H9 (cell line): ENCODE measurements around the gene ZBTB20. TPM values are rescaled to one million over a fixed set of nuclear protein-coding genes. Genes with fewer than 3 reads are reported as not detected.

Source experiments
- DNase-seq: peaks from one replicate; pipeline ENCODE4 v3.0.0-alpha.2; 2017
- H2AFZ ChIP-seq: one replicate; pipeline ENCODE4 v1.6.1; 2013; ENCODE audit warnings: mild to moderate bottlenecking, low read length, control low read depth, moderate library complexity
- H2AK5ac ChIP-seq: 2 replicates; pipeline ENCODE4 v1.6.1; 2013; ENCODE audit warnings: low read length, control low read depth, mixed read lengths; ENCODE audit not compliant: insufficient read length
- H2BK120ac ChIP-seq: one replicate; pipeline ENCODE4 v1.6.1; 2013; ENCODE audit warnings: low read depth, mild to moderate bottlenecking, low read length, control low read depth, inconsistent platforms; ENCODE audit not compliant: poor library complexity, severe bottlenecking
- H2BK12ac ChIP-seq: 2 replicates; pipeline ENCODE4 v1.6.1; 2013; ENCODE audit warnings: low read length, control low read depth, mixed read lengths, low read depth; ENCODE audit not compliant: insufficient read length
- H2BK15ac ChIP-seq: 2 replicates; pipeline ENCODE4 v1.6.1; 2013; ENCODE audit warnings: low read depth, low read length, control low read depth
- H2BK20ac ChIP-seq: one replicate; pipeline ENCODE4 v1.6.1; 2013; ENCODE audit warnings: low read depth, mild to moderate bottlenecking, low read length, control low read depth, inconsistent platforms; ENCODE audit not compliant: poor library complexity, severe bottlenecking
- H2BK5ac ChIP-seq: 2 replicates; pipeline ENCODE4 v1.6.1; 2013; ENCODE audit warnings: low read length, control low read depth, mixed read lengths; ENCODE audit not compliant: insufficient read length
- H3K14ac ChIP-seq: 2 replicates; pipeline ENCODE4 v1.6.1; 2013; ENCODE audit warnings: low read length, control low read depth; ENCODE audit not compliant: insufficient read depth
- H3K18ac ChIP-seq: 2 replicates; pipeline ENCODE4 v1.6.1; 2013; ENCODE audit warnings: low read depth, mild to moderate bottlenecking, mixed read lengths, low read length, control low read depth; ENCODE audit not compliant: insufficient read length
- H3K23ac ChIP-seq: 2 replicates; pipeline ENCODE4 v1.6.1; 2013; ENCODE audit warnings: low read length, control low read depth, mixed read lengths, low read depth; ENCODE audit not compliant: insufficient read length
- H3K23me2 ChIP-seq: 2 replicates; pipeline ENCODE4 v1.6.1; 2013; ENCODE audit warnings: low read depth, mild to moderate bottlenecking, mixed read lengths, low read length, control low read depth; ENCODE audit not compliant: insufficient read length, poor library complexity, severe bottlenecking
- H3K27ac ChIP-seq: 2 replicates; pipeline ENCODE4 v1.5.1; 2013; ENCODE audit warnings: low read length, control low read depth, mixed read lengths, low read depth; ENCODE audit not compliant: insufficient read length
- H3K27me3 ChIP-seq: 2 replicates; pipeline ENCODE4 v1.6.1; 2013; ENCODE audit warnings: low read length, control low read depth, inconsistent platforms; ENCODE audit not compliant: insufficient read depth
- H3K4ac ChIP-seq: 2 replicates; pipeline ENCODE4 v1.6.1; 2013; ENCODE audit warnings: low read depth, mild to moderate bottlenecking, control low read depth, inconsistent platforms, low read length, moderate library complexity
- H3K4me1 ChIP-seq: 2 replicates; pipeline ENCODE4 v1.6.1; 2013; ENCODE audit warnings: low read length, control low read depth, inconsistent platforms; ENCODE audit not compliant: insufficient read depth
- H3K4me2 ChIP-seq: 2 replicates; pipeline ENCODE4 v1.6.1; 2013; ENCODE audit warnings: low read length, control low read depth, mixed read lengths; ENCODE audit not compliant: insufficient read length, insufficient read depth
- H3K56ac ChIP-seq: 2 replicates; pipeline ENCODE4 v1.6.1; 2013; ENCODE audit warnings: low read depth, mild to moderate bottlenecking, mixed read lengths, low read length, control low read depth; ENCODE audit not compliant: insufficient read length
- H3K79me1 ChIP-seq: 2 replicates; pipeline ENCODE4 v1.6.1; 2013; ENCODE audit warnings: low read depth, mild to moderate bottlenecking, moderate library complexity, low read length, control low read depth, inconsistent platforms; ENCODE audit not compliant: insufficient read depth, poor library complexity, severe bottlenecking
- H3K79me2 ChIP-seq: 2 replicates; pipeline ENCODE4 v1.6.1; 2013; ENCODE audit warnings: low read length, control low read depth, inconsistent platforms; ENCODE audit not compliant: insufficient read depth
- H3K9ac ChIP-seq: 2 replicates; pipeline ENCODE4 v1.6.1; 2013; ENCODE audit warnings: low read length, control low read depth, mixed read lengths; ENCODE audit not compliant: insufficient read length; ENCODE audit errors: extremely low read depth
- H3K9me3 ChIP-seq: one replicate; pipeline ENCODE4 v1.6.1; 2013; ENCODE audit warnings: low read depth, low read length, inconsistent platforms; ENCODE audit not compliant: control insufficient read depth
- H3T11ph ChIP-seq: one replicate; pipeline ENCODE4 v1.6.1; 2013; ENCODE audit warnings: mild to moderate bottlenecking, low read length, control low read depth, inconsistent platforms
- H4K20me1 ChIP-seq: one replicate; pipeline ENCODE4 v1.6.1; 2013; ENCODE audit not compliant: control insufficient read depth, insufficient read length, insufficient read depth
- H4K5ac ChIP-seq: 2 replicates; pipeline ENCODE4 v1.6.1; 2013; ENCODE audit warnings: low read depth, mild to moderate bottlenecking, mixed read lengths, low read length, control low read depth; ENCODE audit not compliant: insufficient read length
- H4K8ac ChIP-seq: replicated peaks from 2 replicates; pipeline ENCODE4 v1.6.1; 2013; ENCODE audit warnings: low read length, control low read depth, mixed read lengths, low read depth; ENCODE audit not compliant: insufficient read length
- H4K91ac ChIP-seq: 2 replicates; pipeline ENCODE4 v1.6.1; 2013; ENCODE audit warnings: low read depth, mild to moderate bottlenecking, moderate library complexity, mixed read lengths, low read length, control low read depth; ENCODE audit not compliant: insufficient read length
- H3K27ac Mint-ChIP-seq, 3 experiments: 2 replicates in 2 of 3; 3 replicates in 1 of 3; pipeline ENCODE4 v1.8.0; 2020 to 2021; ENCODE audit warnings: mixed read lengths in 3 of 3, mild to moderate bottlenecking in 1 of 3, moderate library complexity in 1 of 3
- H3K27me3 Mint-ChIP-seq: 2 replicates; pipeline ENCODE4 v1.8.0; 2021; ENCODE audit warnings: low read depth, mild to moderate bottlenecking, moderate library complexity, mixed read lengths
- H3K36me3 Mint-ChIP-seq, 3 experiments: 2 replicates in 2 of 3; 3 replicates in 1 of 3; pipeline ENCODE4 v1.8.0; 2020 to 2021; ENCODE audit warnings: low read depth in 3 of 3, mixed read lengths in 3 of 3; ENCODE audit not compliant: insufficient read depth in 1 of 3
- H3K4me1 Mint-ChIP-seq, 2 experiments: 2 replicates each; pipeline ENCODE4 v1.8.0; 2020; ENCODE audit warnings: mixed read lengths in 2 of 2
- H3K4me3 Mint-ChIP-seq, 2 experiments: 2 replicates in 1 of 2; 3 replicates in 1 of 2; pipeline ENCODE4 v1.8.0; 2020 to 2021; ENCODE audit warnings: mild to moderate bottlenecking in 2 of 2, mixed read lengths in 2 of 2, moderate library complexity in 1 of 2
- H3K9me3 Mint-ChIP-seq, 2 experiments: 2 replicates in 1 of 2; 3 replicates in 1 of 2; pipeline ENCODE4 v1.8.0; 2020; ENCODE audit warnings: mild to moderate bottlenecking in 2 of 2, mixed read lengths in 2 of 2, moderate library complexity in 1 of 2
- WGBS: extraction: QIAGEN DNeasy Blood & Tissue Kit; methylation state at CpG from one replicate; pipeline ENCODE4 v1.1.7; 2013; ENCODE audit warnings: missing lambda C conversion rate, low lambda C conversion rate, mixed read lengths; ENCODE audit not compliant: insufficient read length; ENCODE audit errors: extremely low coverage; 5-methylcytosine and 5-hydroxymethylcytosine counted together
- total RNA-seq: library from RNA; stranded (reverse); gene quantifications from 2 replicates; pipeline ENCODE4 v1.2.1, GENCODE V29; 2021
- TF ChIP-seq, protein P1 (sequence below): fragments of 200-600 bp; sonication (generic); conservative IDR thresholded peaks from 3 replicates; pipeline ENCODE4 v1.8.0; 2021; ENCODE audit warnings: antibody characterized with exemption, mild to moderate bottlenecking

ZBTB20 gene
- total RNA-seq, 1 experiment from 2014 or later = 0.70 TPM

DNA sequence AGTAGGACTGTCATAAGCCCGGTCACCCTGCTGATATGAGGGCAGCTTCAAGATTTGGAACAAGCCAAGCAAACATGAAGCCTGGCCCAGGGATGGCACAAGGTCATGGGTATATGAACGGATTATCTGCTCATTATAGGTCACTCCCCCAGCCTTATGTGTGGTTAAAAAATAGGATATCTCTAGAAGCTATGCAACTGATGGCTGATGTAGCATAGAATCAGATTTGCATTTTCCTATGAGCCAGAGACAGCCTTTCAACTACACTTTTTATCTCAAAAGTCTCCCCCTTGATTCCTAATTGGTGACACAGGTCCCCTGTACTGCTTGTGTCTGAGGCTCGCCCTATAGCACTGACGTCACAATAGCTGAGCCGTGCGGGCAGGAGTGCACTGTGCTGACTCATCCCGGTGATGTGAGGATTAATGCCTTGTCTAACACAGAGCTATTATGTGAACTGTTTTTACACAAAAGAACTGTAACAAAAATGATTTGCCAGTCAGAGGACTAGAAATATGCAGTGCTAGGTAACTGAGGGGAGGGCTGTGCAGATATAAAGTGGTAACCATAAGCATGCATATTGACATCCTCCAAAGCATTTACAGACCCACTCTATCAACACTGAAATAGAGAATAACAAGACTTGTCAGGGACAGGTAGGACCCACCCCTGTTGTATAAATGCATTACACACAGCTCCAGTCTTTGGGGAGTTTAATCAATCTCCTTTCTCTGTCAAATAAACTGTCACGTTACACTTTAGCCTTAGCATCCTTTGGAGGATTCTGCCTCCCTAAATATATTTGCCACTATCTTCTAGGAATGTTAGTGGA, 648.3 kb downstream of the ZBTB20 start:
- WGBS = no CpG with 5 or more reads among the region's 8 CpGs
- H3K27ac Mint-ChIP-seq = no peak overlapping the region
- H3K4ac ChIP-seq = no peak overlapping the region

More for the DNA sequence above, 648.3 kb downstream of the ZBTB20 start:
- TF ChIP-seq, protein P1, sequence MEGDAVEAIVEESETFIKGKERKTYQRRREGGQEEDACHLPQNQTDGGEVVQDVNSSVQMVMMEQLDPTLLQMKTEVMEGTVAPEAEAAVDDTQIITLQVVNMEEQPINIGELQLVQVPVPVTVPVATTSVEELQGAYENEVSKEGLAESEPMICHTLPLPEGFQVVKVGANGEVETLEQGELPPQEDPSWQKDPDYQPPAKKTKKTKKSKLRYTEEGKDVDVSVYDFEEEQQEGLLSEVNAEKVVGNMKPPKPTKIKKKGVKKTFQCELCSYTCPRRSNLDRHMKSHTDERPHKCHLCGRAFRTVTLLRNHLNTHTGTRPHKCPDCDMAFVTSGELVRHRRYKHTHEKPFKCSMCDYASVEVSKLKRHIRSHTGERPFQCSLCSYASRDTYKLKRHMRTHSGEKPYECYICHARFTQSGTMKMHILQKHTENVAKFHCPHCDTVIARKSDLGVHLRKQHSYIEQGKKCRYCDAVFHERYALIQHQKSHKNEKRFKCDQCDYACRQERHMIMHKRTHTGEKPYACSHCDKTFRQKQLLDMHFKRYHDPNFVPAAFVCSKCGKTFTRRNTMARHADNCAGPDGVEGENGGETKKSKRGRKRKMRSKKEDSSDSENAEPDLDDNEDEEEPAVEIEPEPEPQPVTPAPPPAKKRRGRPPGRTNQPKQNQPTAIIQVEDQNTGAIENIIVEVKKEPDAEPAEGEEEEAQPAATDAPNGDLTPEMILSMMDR = no peak
- Histone ChIP-seq H3K23me2 (no peaks in the 10 kb centered on the region), H3K4me2 (no peak overlapping the region), H2BK12ac (no peak overlapping the region), H2AFZ (no peak overlapping the region), H3K27ac (no peak overlapping the region), H2AK5ac (no peak overlapping the region), H2BK5ac (no peak overlapping the region), H4K5ac (no peak overlapping the region), H3K79me2 (no peaks in the 10 kb centered on the region), H2BK120ac (no peak overlapping the region), H3K79me1 (no peaks in the 10 kb centered on the region), H3K4me1 (no peaks in the 10 kb centered on the region), H3K23ac (no peak overlapping the region), H2BK15ac (no peak overlapping the region), H4K8ac (no peak overlapping the region), H3K14ac (no peak overlapping the region), H3K27me3 (no peaks in the 10 kb centered on the region), H3K56ac (no peak overlapping the region), H3T11ph (no peak overlapping the region), H3K9ac (no peak overlapping the region), H2BK20ac (no peak overlapping the region), H4K91ac (no peak overlapping the region), H4K20me1 (no peaks in the 10 kb centered on the region), H3K9me3 (no peaks in the 10 kb centered on the region), H3K18ac (no peak overlapping the region)
- Mint-ChIP-seq H3K9me3 (no peaks in the 10 kb centered on the region), H3K4me3 (no peak overlapping the region), H3K27me3 (no peaks in the 10 kb centered on the region), H3K36me3 (no peaks in the 10 kb centered on the region), H3K4me1 (peaks cover 0 to 6% of the 10 kb centered on the region in 2 experiments; a peak in 3 of 4 replicates)
- no peak for DNase-seq
